GM19351 (cell line): ENCODE measurements around the gene ARHGEF1.

Experiments used
- ATAC-seq: cut with Tn5 transposase; IDR thresholded peaks from one replicate; pipeline ENCODE4 v1.9.1; 2021; ENCODE audit warnings: mild to moderate bottlenecking, moderate library complexity; ENCODE audit not compliant: unreplicated experiment

ARHGEF1 gene

GRCh38 chr19:41947091-41947490 is 64.1 kb downstream of the ARHGEF1 start:
- ATAC-seq = no peak

GRCh38 chr19:41951686-41952172 is 68.7 kb downstream of the ARHGEF1 start:
- ATAC-seq = no peak

DNA sequence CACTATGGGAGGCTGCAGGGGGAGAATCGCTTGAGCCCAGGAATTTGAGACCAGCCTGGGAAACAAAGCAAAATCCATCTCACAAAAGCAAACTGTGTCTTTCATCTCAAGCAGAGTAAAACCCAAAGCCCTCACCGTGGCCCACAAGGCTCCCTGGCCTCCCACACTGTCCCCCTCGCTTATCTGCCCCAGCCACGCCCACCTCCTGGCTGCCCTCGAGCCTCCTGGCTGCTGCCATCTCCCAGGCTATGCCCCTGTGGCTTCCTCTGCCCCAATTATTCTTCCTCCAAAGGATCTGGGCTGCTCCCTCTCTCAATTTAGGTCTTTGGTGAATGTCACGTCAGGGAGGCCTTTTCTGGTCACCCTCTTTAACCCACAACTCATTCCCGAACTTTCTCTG is 72.5 kb downstream of the ARHGEF1 start:
- no peak for ATAC-seq

GRCh38 chr19:41956621-41957020 is 73.6 kb downstream of the ARHGEF1 start:
- ATAC-seq = no peak
